GM10847 (cell line): ENCODE measurements around the gene DIABLO.

ENCODE experiments used
- POLR2A ChIP-seq: IDR thresholded peaks from 2 replicates; pipeline ENCODE4 v1.6.1; 2011; ENCODE audit not compliant: insufficient read length; ENCODE audit errors: extremely low read depth

Gene DIABLO

DNA sequence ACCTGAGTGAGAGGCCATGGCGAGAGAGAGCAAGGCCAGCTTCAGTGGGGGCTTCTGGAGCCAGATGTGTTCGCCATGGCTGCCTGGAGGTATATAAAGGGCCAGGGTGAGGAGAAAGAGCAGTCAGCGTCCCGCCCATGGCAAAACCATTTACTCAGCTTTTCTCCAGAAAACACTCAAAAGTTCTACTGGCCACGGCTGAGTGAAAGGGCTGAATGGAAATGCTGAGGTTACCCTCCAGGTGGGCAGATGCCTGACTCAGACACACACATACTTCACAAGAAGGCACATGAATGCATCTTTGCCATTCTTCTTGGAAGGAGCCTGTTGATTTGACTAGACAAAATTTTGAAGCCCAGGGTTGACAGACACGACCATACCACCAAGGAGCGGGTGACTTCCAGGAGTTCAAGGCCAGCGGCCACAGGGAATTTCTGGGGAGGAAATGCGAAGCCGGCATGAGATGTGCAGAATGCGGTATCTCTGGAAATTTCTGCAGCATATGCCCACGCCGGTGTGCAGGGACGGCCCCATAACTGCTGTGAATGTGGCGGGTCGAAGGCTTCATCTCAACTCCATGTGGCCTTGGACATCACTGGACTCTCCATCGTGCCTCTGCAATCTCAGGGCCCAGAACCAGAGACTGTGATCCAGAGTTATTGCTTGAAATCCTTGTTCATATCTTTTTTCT lies 51.6 kb downstream of the DIABLO start, which contains the start of gene IL31:
Gene IL31, minus strand, starts transcription at position 67 of the 691 bp plus-strand sequence. Its CDS starts 49 bp downstream, at position 18.
- no peak for TF ChIP-seq POLR2A

DNA sequence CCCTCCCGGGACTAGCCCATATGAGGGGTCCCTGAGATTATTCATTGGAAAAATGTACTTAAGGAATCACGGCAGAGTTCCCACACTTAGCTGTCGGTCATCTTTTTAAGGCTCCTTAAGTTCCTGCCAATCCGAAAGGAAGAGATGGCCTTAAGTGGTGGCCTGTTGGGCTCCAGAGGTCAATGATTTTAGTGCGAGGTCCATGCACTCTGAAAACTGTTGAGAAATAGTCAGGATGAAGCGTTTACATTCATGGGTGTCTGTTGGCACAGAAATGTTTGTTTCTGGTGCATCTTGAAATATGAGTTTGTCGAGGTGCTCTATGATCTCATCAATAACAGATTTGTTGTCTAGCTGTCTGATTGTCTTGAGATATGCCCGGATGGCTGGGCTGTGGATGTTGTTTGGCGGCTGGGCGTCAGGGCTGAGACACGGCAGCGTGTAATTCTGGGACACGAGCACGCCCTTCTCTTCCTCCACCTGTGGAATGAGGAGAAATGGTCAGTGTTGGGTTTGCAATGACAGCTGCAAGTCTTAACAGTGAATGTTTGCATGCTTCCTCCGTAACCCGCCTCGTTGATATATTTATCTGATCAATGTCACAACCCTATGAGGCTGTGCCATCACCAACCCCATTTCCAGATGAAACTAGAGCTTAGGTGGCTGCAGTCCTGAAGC lies 53.5 kb downstream of the DIABLO start:
- no peak for TF ChIP-seq POLR2A

GRCh38 chr12:122171399-122171798 lies 54.5 kb downstream of the DIABLO start:
- TF ChIP-seq POLR2A: no peak

DNA sequence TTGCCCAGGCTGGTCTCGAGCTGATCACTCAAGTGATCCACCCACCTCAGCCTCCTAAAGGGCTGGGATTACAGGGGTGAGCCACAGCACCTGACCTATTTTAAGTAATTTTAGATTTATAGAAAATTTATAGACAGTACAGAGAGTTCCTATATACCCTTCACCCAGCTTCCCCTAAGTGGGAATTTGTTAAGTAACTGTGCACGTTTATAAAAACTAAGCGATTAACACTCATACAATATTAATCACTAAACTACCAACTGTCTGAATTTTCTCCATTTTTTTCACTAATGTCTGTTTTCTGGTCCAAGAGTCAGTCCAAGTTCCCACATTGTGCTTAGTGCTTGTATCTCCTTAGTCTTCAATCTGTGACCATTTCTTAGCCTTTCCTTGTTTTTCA lies 57.4 kb downstream of the DIABLO start:
- no peak for TF ChIP-seq POLR2A

GRCh38 chr12:122167356-122167925 lies 58.4 kb downstream of the DIABLO start:
- TF ChIP-seq POLR2A: no peak

- TF ChIP-seq POLR2A: no peak
Measured at GRCh38 chr12:122166422-122167349, 59.2 kb downstream of the DIABLO start.

- TF ChIP-seq POLR2A: no peak
Measured at GRCh38 chr12:122162976-122163375, 62.9 kb downstream of the DIABLO start.

DNA sequence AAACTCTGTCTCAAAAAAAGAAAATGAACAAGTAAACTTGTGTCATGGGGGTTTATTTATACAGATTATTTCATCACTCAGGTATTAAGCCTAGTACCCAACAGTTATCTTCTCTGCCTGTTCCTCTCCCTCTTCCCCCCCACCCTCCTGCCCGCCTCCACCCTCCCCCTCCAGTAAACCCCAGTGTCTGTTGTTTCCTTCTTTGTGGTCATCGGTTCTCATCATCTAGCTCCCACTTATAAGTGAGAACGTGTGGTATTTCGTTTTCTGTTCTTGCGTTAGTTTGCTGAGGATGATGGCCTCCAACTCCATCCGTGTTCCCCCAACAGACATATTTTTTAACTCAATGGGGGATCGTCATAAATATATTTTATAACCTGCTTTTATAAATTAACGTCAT lies 64.2 kb downstream of the DIABLO start:
- TF ChIP-seq POLR2A: no peak

DNA sequence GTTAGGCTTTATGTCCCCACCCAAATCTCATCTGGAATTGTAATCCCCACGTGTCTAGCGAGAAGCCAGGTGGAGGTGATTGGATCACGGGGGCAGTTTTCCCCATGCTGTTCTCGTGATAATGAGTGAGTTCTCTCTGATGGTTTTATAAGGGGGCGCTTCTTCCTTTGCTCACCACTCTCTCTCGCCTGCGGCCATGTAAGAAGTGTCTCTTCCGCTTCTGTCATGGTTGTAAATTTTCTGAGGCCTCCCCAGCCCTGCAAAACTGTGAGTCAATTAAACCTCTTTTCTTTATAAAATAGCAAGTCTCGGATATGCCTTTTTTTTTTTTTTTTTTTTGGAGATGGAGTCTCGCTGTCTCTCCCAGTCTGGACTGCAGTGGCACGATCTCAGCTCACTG lies 65.1 kb downstream of the DIABLO start:
- TF ChIP-seq POLR2A: no peak

GRCh38 chr12:122159882-122160281 lies 66.0 kb downstream of the DIABLO start:
- TF ChIP-seq POLR2A: no peak

DNA sequence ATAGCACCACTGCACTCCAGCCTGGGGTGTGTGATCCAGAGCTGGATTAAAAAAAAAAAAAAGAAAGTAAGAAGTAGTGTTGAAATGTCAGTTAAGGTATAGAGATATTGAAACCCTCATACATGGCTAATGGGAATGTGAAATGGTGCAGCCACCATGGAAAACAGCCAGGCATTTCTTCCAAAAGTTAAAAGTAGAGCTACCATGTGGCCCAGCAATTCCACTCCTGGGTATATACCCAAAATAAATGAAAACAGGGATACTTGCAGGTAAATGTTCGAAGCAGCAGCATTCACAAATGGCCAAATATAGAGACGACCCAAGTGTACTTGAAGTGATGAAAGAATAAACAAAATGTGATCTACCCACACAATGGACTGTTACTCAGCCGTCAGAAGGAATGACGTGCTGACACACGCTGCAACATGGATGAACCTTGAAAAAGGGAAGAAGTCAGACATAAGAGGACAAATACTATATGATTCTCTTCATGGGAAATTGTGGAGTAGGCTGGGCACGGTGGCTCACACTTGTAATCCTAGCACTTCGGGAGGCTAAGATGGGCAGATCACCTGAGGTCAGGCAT lies 67.1 kb downstream of the DIABLO start:
- TF ChIP-seq POLR2A: no peak
